Measurements from ENCODE around the gene MTERF4. TPM values are rescaled to one million over a fixed set of nuclear protein-coding genes. Genes with fewer than 3 reads are reported as not detected.

The MTERF4 gene
- polyA plus RNA-seq, 1 donor from 2014 or later, result 142 TPM

- no peaks in the 10 kb centered on the region for H3K27me3 ChIP-seq (ENCODE audit: insufficient read depth, low read depth, low read length)
- H3K36me3 ChIP-seq (ENCODE audit: insufficient read depth, low read length), result no peaks in the 10 kb centered on the region
- H3K9me3 ChIP-seq (ENCODE audit: low read length), result no peaks in the 10 kb centered on the region
- H4K20me1 ChIP-seq (ENCODE audit: insufficient read depth), result no peaks in the 10 kb centered on the region
- no peaks in the 10 kb centered on the region for H3F3A ChIP-seq (ENCODE audit: insufficient read depth, low read length, poor library complexity, severe bottlenecking)
- TF ChIP-seq, protein P1, sequence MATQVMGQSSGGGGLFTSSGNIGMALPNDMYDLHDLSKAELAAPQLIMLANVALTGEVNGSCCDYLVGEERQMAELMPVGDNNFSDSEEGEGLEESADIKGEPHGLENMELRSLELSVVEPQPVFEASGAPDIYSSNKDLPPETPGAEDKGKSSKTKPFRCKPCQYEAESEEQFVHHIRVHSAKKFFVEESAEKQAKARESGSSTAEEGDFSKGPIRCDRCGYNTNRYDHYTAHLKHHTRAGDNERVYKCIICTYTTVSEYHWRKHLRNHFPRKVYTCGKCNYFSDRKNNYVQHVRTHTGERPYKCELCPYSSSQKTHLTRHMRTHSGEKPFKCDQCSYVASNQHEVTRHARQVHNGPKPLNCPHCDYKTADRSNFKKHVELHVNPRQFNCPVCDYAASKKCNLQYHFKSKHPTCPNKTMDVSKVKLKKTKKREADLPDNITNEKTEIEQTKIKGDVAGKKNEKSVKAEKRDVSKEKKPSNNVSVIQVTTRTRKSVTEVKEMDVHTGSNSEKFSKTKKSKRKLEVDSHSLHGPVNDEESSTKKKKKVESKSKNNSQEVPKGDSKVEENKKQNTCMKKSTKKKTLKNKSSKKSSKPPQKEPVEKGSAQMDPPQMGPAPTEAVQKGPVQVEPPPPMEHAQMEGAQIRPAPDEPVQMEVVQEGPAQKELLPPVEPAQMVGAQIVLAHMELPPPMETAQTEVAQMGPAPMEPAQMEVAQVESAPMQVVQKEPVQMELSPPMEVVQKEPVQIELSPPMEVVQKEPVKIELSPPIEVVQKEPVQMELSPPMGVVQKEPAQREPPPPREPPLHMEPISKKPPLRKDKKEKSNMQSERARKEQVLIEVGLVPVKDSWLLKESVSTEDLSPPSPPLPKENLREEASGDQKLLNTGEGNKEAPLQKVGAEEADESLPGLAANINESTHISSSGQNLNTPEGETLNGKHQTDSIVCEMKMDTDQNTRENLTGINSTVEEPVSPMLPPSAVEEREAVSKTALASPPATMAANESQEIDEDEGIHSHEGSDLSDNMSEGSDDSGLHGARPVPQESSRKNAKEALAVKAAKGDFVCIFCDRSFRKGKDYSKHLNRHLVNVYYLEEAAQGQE (IDR thresholded peaks at IDR 0.05; ENCODE audit: borderline replicate concordance), result no peak
- TF ChIP-seq EZH2 (IDR thresholded peaks at IDR 0.05; ENCODE audit: borderline replicate concordance, insufficient read depth, low read length, poor library complexity, severe bottlenecking), result no peak
- no peak overlapping the region for H3K9ac ChIP-seq (ENCODE audit: low read length)
- H2AFZ ChIP-seq (ENCODE audit: low read depth, low read length), result no peak overlapping the region
- H3K9me2 ChIP-seq (ENCODE audit: insufficient read depth, low read length), result no peaks in the 10 kb centered on the region
- no peak overlapping the region for H3K4me2 ChIP-seq (ENCODE audit: low read length)
- H3K27ac ChIP-seq (ENCODE audit: low read length), result no peak overlapping the region
- no peak overlapping the region for H3K4me3 ChIP-seq (ENCODE audit: low read length)
- no peaks in the 10 kb centered on the region for H3K79me2 ChIP-seq (replicated peaks; ENCODE audit: insufficient read depth, low read length)
Measured at GRCh38 chr2:241072553-241073165, 29.4 kb downstream of the MTERF4 start.

DNA sequence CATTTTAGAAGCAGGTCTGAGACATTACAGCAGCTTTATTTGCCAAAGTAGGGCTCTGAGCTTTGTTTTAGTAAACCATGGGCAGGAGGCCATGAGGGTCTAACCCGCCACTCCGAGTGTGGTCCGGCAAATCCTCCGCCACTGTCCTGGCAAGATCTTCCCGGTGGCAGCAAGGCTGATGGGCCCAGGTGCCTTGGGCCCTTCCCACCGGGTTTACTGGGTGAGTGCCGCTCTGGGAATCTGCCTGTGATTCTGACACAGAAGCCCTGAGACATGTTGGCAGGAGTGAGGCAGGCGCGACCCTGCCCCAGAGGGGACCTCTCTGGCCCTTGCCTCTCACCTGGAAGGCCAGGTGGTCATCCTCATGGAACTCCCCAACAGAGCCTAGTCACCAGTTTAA lies 29.9 kb downstream of the MTERF4 start:
- no peak overlapping the region for H3K9ac ChIP-seq (ENCODE audit: low read length)
- no peaks in the 10 kb centered on the region for H3K9me3 ChIP-seq (ENCODE audit: low read length)
- H3K9me2 ChIP-seq (ENCODE audit: insufficient read depth, low read length), result no peaks in the 10 kb centered on the region
- no peak overlapping the region for H3K27ac ChIP-seq (ENCODE audit: low read length)
- no peak overlapping the region for H2AFZ ChIP-seq (ENCODE audit: low read depth, low read length)
- no peak overlapping the region for H3K4me3 ChIP-seq (ENCODE audit: low read length)
- no peaks in the 10 kb centered on the region for H3F3A ChIP-seq (ENCODE audit: insufficient read depth, low read length, poor library complexity, severe bottlenecking)
- no peak for TF ChIP-seq TAF1 (IDR thresholded peaks at IDR 0.05; ENCODE audit: low read depth)
- TF ChIP-seq, protein P1 (IDR thresholded peaks at IDR 0.05; ENCODE audit: borderline replicate concordance), result no peak
- no peak for TF ChIP-seq EZH2 (IDR thresholded peaks at IDR 0.05; ENCODE audit: borderline replicate concordance, insufficient read depth, low read length, poor library complexity, severe bottlenecking)
- no peak for TF ChIP-seq RAD21 (conservative IDR thresholded peaks at IDR 0.05)
- no peak for TF ChIP-seq EP300 (conservative IDR thresholded peaks at IDR 0.05; ENCODE audit: poor library complexity, severe bottlenecking)
- no peak for TF ChIP-seq SMC3 (conservative IDR thresholded peaks at IDR 0.05; ENCODE audit: poor library complexity)
- no peak for TF ChIP-seq POLR2AphosphoS5 (IDR thresholded peaks at IDR 0.05)
- TF ChIP-seq, protein P2, sequence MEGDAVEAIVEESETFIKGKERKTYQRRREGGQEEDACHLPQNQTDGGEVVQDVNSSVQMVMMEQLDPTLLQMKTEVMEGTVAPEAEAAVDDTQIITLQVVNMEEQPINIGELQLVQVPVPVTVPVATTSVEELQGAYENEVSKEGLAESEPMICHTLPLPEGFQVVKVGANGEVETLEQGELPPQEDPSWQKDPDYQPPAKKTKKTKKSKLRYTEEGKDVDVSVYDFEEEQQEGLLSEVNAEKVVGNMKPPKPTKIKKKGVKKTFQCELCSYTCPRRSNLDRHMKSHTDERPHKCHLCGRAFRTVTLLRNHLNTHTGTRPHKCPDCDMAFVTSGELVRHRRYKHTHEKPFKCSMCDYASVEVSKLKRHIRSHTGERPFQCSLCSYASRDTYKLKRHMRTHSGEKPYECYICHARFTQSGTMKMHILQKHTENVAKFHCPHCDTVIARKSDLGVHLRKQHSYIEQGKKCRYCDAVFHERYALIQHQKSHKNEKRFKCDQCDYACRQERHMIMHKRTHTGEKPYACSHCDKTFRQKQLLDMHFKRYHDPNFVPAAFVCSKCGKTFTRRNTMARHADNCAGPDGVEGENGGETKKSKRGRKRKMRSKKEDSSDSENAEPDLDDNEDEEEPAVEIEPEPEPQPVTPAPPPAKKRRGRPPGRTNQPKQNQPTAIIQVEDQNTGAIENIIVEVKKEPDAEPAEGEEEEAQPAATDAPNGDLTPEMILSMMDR (IDR thresholded peaks at IDR 0.05; ENCODE audit: poor library complexity, severe bottlenecking), result no peak
- no peak for TF ChIP-seq MXI1 (conservative IDR thresholded peaks at IDR 0.05; ENCODE audit: poor library complexity, severe bottlenecking)
- H3K27me3 ChIP-seq (ENCODE audit: insufficient read depth, low read depth, low read length), result no peaks in the 10 kb centered on the region
- H4K20me1 ChIP-seq (ENCODE audit: insufficient read depth), result no peaks in the 10 kb centered on the region
- no peak overlapping the region for H3K4me2 ChIP-seq (ENCODE audit: low read length)
- H3K79me2 ChIP-seq (replicated peaks; ENCODE audit: insufficient read depth, low read length), result no peaks in the 10 kb centered on the region
- no peaks in the 10 kb centered on the region for H3K36me3 ChIP-seq (ENCODE audit: insufficient read depth, low read length)
